HFF-Myc (cell line): ENCODE data around the gene LSP1.

Experiments used
- DNase-seq: peaks from one replicate; pipeline ENCODE4 v3.0.0-alpha.2; 2011; ENCODE audit warnings: low read depth; ENCODE audit errors: extremely low read depth
- H3K4me3 ChIP-seq: replicated peaks from 2 replicates; pipeline ENCODE4 v1.5.1; 2011; ENCODE audit warnings: low read depth, mild to moderate bottlenecking, control low read depth, low read length
- TF ChIP-seq, protein P1 (sequence below): IDR thresholded peaks from 2 replicates; pipeline ENCODE4 v1.5.1; 2012; ENCODE audit warnings: mild to moderate bottlenecking, low read depth, low read length, control low read depth; ENCODE audit errors: missing control alignments

LSP1 gene

DNA sequence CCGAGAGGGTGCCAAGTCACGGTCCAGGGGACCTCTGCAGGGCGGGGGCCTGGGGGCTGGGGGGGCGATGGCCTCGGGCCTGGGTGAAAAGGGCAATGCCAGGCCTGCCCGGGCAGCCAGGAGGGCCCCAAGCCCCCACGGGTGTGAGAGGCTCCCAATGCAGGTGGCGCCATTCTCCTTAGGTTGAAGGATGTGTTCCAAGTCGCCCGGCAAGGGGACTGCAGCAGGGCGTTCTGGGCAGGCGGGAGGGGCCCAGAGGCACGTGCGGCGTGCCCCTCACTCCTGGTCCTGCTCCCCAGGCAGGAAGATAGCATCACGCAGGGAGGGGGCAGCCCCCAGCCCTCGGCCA, 14.8 kb upstream of the LSP1 start:
- TF ChIP-seq, protein P1, sequence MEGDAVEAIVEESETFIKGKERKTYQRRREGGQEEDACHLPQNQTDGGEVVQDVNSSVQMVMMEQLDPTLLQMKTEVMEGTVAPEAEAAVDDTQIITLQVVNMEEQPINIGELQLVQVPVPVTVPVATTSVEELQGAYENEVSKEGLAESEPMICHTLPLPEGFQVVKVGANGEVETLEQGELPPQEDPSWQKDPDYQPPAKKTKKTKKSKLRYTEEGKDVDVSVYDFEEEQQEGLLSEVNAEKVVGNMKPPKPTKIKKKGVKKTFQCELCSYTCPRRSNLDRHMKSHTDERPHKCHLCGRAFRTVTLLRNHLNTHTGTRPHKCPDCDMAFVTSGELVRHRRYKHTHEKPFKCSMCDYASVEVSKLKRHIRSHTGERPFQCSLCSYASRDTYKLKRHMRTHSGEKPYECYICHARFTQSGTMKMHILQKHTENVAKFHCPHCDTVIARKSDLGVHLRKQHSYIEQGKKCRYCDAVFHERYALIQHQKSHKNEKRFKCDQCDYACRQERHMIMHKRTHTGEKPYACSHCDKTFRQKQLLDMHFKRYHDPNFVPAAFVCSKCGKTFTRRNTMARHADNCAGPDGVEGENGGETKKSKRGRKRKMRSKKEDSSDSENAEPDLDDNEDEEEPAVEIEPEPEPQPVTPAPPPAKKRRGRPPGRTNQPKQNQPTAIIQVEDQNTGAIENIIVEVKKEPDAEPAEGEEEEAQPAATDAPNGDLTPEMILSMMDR, result no peak
- H3K4me3 ChIP-seq, result no peak overlapping the region
- no peak for DNase-seq

DNA sequence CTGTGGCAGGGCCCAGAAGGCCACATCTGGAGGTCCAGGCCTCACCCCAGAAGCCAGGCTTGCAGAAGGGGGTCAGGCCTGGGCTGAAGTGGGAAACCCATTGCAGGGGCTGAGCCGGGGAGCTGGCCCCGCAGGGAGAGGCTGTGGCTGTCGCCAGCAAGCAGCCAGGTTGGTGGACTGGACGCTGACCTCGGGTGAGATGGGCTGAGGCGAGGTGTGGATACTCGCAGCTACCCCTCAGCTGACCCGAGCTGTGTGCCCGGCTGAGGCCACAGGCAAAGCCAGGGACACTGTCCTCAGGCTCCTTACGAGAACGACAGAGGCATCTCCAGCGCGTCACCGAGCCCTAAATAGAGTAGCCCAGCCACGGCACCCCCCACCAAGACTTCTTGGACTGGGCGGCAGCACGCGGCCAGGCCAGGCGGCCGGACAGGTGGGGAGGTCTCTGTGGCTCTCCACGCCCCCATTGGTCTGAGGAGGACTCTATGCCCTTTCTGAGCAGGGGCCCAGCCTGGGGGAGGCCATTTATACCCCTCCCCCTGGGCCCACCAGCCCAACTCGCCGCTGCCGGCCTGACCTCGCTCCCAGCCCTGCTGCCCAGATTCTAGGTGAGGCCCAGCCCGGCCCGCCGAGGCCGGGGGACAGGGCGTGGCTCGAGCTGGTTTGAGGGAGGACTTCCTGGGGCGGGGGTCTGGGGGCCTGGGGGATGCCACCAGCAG, 14.3 kb upstream of the LSP1 start, which contains the start of gene TNNI2:
Gene TNNI2, plus strand, starts transcription at position 556 of the 719 bp plus-strand sequence. CDS start 716 bp downstream, outside the sequence.
- TF ChIP-seq, protein P1, result no peak
- no peak within 1 kb of the TSS for H3K4me3 ChIP-seq
- DNase-seq, result no peak

DNA sequence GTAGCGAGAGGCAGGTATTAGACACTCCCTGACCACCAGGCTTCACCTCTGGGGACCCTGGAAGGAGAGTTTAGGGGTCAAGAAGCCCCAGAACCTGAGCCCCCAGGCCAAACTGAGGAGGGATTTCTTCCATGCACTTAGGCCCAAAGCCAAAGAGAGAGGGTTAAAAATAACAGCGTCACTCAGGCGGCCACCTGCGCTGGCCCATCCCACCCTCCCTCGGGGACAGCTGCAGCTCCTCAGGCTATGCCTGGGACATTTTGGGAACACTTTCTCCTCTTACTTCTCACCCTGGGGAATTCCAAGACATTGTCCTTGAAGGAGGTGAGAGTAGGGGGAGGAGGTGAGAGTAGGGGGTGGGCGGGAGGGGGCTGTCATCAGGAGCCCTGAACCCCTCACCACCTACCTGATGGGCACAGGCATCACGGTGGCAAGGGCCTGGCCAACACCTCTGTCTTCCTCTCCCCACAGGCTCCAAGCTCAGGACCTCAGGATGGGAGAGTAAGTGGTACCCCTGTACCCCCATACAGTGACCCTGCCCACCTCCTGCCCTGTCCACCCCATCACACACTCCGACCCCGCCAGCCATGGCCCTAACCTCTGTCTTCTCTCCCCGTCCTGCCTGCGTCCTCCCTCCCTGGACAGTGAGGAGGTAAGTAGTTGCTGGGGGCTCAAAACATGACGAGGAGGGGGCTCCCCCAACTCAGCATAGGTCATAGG, 13.5 kb upstream of the LSP1 start:
- TF ChIP-seq, protein P1, result no peak
- no peak overlapping the region for H3K4me3 ChIP-seq
- DNase-seq, result no peak

DNA sequence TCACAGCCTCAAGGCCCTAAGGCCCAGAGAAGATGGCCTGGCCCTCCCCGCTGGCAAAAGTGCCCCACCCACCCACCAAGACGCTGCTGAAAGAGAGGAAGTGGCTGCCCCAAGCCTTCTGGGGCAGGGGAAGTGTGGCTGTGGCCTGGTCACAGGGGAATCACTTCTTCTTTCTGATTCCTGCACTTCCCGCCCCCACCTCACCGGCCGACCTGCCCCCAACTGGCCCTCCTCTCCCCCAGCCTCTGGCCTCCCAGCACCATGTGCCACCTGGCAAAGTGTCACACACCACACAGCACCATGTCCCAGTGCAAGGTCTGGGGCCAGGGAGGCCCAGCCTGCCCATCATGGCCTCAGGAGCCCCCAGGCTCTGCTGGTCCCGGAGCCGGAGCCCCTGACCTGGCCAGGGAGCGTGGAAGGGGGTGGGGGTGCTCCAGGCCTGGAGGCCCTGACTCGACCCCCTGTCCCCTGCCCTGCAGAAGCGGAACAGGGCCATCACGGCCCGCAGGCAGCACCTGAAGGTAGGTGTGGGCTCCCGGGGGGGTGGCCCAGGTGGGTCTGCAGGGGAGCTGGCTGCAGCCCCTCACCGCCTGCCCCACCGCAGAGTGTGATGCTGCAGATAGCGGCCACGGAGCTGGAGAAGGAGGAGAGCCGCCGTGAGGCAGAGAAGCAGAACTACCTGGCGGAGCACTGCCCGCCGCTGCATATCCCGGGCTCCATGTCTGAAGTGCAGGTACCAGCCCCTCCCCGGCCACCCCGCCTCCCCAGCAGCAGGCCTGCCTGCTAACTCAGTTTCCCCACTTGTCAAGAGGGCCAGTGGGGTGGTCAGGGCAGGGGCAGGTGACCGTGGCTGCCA, 12.7 kb upstream of the LSP1 start:
- no peak overlapping the region for H3K4me3 ChIP-seq
- DNase-seq, result no peak
- TF ChIP-seq, protein P1, result no peak

DNA sequence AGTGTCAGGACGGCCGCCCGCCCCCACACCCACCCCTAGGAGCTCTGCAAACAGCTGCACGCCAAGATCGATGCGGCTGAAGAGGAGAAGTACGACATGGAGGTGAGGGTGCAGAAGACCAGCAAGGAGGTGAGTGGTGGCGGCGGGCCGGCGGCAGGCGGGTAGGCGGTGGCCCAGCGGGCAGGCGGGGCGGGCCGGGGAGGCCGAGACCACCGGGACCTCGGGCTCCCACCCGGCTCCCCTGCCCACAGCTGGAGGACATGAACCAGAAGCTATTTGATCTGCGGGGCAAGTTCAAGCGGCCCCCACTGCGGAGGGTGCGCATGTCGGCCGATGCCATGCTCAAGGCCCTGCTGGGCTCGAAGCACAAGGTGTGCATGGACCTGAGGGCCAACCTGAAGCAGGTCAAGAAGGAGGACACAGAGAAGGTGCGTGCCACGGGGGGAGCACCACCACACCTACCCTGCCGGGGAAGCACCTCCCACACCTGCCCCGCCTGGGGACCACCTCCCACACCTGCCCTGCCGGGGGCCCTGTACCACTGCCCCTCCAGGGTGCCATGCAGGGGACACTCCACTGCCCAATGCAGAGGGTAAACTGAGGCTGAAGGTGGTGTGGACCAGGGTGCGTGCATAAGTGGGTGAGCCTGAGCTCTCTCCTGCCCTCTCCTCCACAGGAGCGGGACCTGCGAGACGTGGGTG, 12.0 kb upstream of the LSP1 start:
- DNase-seq, result no peak
- TF ChIP-seq, protein P1, result no peak
- H3K4me3 ChIP-seq, result no peak overlapping the region

DNA sequence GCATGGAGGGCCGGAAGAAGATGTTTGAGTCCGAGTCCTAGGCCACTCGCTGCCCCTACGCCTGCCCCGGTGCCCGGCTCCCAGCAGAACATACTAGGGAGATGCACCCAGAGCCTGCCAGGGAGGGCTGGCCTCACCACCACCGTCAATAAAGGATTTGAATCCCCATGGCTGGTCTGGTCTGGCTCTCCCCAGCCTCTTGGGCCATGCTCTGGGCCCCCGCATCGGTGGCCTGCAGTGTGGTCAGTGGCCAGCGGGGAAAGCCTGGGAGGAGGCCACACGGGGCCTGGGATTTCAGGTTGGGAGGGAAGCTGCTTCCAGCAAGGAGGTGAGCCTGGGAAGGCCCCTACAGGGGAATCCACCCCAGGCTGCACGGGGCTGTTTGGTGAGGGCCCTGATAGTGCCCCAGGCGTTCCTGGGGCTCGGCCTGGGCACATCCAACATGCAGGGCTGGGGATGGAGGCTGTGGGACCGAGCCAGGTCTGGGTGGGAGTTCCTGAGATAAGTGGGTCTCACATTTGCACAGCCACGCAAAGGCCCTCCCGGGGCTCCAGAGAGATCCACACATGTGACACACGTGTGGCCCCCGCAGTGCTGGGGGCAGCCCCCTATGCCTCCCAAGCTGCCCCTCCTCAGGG, 11.3 kb upstream of the LSP1 start:
- H3K4me3 ChIP-seq, result no peak overlapping the region
- no peak for DNase-seq
- TF ChIP-seq, protein P1, result no peak
